Left cardiac atrium (tissue), 4 donors: ENCODE results near the gene TNFRSF18. TPM values are rescaled to one million over a fixed set of nuclear protein-coding genes. Genes with fewer than 3 reads are reported as not detected.
"Not testable (repeated sequence)": the region's sequence is repeated elsewhere in the genome, so short reads cannot be mapped to it uniquely, and the experiment has no call there.

Source experiments
- ATAC-seq, 2 donors: fragments of 200-7000 bp; cut with Tn5 transposase; one replicate each; pipeline ENCODE4 v1.9.1; 2020; ENCODE audit warnings: mild to moderate bottlenecking in 2 of 2, moderate library complexity in 2 of 2
- DNase-seq: peaks from one replicate; pipeline ENCODE4 v3.0.0-alpha.2; 2020
- intact Hi-C, 2 donors: fragments of 100-400 bp; cut with DNase I; formaldehyde crosslinking; loops; one replicate each; pipeline versions ENCODE4 v1.14.1 to v1.15.1; 2022 to 2023
- total RNA-seq, 2 donors: library from RNA; stranded (reverse); fragmentation: NEBNext Ultra II Directional; extraction: Animal tissue kit (Norgen Biotek cat#: 25700); gene quantifications; one replicate each; pipeline ENCODE4 v1.2.1, GENCODE V29; 2021
- donor health status: DM: no; HTN: yes; CAD: no.
- donor health status: DM: no; HTN: yes; CAD: no; lungs with severe emphysema.
- donor health status: DM: yes; HTN: yes; CAD: no.
- donor health status: Dilated cardiomyopathy.

The TNFRSF18 gene
- total RNA-seq, 2 donors from 2014 or later = 0.44 TPM; not detected in 1

DNA sequence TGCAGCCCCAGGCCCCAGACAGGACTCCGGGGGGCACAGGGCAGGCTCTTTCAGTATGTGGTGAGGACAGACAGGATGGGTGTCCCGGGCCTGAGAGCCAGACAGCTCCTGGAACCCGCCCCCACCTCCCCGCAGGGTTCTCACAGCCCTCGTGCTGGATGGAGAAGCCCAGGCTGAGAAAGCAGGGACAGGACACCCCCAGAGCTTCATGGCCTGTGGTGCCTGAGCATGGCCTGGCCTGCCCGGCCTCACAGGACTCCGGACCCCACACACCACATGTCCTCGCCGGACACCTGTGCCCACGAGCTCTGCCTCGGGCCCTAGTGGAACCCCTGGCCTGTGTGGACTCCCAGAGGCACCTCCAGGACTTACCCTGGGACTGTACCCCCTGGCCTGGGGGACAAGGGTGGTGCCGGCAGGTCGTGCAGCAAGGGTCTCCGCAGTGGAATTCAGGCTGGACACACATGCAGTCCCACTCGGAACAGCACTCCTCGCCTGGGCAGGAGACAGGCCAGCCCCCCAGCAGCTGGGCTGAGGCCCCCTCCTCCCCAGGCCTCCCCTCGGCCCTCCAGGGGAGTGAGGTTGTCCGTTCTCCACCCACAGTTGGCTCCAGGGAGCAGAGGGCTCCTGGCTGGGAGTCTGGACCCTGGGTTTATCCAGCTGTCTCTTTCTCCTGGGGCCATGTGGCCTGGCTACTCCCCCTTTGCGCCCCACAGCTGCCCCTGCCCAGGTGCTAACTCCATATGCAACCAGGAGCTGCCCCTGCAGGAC, 1.2 kb downstream of the TNFRSF18 start:
- intact Hi-C loops = no loop called here
- DNase-seq (peak; percentile 15), ATAC-seq (no peak)

DNA sequence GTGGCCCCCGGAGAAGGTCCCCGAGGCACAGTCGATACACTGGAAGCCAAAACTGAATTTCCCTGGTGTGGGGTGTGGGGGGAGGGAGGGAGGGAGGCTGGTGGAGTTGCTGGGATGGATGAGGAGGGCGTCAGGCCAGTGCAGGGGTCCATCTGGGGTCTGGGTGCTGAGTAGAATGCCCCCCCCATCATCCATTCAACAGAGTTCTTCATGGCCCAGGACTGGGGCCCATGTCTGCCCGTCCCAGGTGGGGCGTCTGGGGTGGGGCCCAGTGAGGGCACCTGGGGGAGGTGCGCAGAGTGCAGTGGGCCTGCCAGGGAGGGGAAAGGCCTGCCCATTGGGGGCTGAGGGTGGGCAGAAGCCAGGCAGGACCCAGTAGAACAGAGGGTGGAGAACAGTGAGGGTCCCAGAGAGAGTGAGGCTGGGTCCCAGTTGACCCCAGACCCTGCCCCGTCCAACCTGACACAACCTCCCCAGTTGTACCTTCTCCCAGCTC, 1.9 kb downstream of the TNFRSF18 start:
- no peak for ATAC-seq
- intact Hi-C loops = no loop called here
- DNase-seq = no peak

DNA sequence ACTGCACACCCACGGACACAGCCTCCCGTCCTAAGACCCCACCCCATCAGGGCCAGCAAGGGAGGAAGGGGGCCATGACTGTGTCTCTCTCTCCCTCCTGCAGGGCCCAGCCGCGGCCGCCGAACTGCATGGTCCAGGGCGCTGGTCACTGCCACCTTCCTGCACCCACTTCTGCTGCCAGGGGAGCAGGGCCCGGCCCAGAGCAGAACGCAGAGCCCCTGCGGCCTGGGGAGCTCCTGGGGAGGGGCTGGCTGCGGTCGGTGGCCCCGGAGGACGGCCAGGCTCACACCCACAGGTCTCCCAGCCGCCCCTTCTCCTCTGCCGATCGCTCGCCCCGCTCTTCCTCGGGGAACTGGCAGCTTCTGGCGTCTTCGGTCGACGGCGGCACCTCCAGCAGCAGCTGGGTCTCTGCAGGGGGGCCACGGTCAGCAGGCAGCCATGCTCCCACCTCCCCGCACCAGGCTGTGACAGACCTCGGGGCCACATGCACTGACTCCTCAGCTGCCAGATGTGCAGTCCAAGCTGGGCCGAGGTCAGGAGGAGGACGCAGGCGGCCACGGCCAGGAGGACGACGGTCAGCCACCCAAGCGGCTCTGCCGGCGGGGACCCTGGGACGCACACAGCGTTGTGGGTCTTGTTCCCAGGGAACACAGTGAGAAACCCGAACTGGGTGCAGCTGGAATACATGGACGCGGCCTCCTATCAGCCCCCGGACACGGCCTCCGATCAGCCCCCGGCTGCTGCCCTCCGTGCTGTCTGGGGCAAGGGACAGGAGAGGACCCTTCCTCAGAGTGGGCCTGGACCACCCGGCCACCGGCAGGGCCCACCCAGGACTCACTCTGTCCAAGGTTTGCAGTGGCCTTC, 2.6 kb downstream of the TNFRSF18 start:
- DNase-seq = peak; percentile 27
- intact Hi-C loops = no loop called here
- no peak for ATAC-seq

GRCh38 chr1:1202831-1203560, 3.4 kb downstream of the TNFRSF18 start:
- intact Hi-C loops = no loop called here
- ATAC-seq = no peak
- DNase-seq = peak; percentile 17

GRCh38 chr1:1200876-1201810, 5.2 kb downstream of the TNFRSF18 start:
- peak; percentile 74 to 84 for ATAC-seq
- intact Hi-C loops = no loop called here
- DNase-seq = peak; percentile 76

DNA sequence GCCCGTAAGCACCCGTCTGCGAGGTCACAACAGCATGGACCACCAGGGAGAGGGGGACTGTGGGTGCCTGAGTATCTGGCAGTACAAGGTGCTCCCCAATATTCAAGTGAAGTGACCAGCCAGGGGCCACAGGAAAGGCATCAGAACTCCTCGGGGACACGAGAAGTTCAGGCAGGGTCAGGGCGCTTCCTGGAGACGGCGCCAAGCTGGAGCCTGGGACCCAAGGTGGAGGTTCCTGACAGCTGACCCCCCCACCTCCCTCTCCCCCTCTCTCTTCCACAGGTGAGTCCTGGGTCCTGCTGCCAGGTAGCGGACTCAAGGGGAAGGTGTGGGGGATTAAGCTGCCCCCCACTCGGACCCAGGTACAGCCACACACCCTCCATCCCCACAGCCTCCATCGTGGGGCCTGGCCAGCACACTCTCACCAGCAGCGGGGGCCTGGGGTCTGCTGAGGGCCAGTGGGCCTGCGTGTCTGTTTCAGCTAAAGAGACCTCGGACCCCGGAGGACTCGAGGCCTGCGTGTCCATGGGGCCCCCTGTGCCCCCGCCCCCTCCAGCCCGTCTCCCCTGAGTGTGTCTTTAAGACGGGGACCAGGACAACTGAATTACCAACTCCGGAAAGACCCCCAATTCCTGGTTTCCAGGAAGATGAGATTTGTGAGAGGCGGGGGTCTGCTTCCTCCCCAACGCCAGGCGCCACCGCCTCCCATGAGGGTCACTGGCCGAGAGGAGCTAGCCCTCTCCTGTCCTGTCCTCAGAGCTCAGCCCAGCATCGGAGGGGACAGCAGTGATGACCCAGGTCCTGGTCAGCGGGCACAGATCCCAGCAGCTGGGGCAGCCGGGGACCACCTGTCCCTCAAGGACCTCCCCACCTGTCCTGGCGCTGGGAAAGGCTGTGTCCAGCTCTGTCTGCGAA, 6.2 kb downstream of the TNFRSF18 start:
- intact Hi-C loops = no loop called here

DNA sequence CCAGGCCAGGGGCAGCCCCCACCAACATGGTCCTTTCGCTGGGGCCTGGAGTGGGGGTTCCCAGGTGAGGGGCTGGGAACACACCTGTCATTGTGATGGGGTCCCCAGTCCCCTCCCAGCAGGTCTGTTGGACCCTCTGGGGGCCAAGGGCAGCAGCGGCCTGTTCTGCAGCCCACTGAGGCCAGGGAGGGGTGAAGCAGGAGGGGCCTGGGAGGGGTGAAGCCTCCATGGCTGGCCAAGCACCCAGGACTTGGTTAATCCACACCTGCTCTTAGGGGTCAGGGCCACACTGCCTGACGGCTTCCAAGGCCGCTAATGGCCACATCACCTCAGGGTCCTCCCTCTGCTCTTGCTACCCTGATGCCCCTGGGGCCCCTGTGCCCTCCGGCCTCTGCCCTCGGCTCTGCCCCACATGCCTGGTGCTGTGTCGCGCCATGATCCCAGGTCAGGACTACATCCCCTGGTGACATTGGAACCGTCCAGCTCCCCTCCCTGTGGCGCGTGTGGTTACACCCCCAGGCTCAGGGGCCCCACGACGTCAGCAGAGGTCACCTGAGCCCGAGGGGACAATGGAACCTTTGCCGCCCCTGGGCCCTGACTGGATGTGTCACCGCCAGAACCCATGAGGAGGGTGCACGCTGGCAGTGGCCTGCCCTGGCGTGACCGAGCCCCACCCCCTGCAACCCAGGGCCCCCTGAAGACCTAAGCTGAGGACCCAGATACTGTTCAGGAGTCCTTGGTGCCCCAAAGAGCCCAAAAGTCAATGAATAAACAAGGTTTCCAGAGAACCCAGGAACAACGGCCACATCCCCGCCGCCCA, 7.0 kb downstream of the TNFRSF18 start:
- ATAC-seq = no peak
- DNase-seq = peak; percentile 16
- intact Hi-C loops = no loop called here

More for the DNA sequence above, 6.2 kb downstream of the TNFRSF18 start:
- DNase-seq (peak; percentile 22), ATAC-seq (no peak)

- ATAC-seq = no peak
- DNase-seq = peak; percentile 15
Observed at GRCh38 chr1:1198423-1199140, 7.8 kb downstream of the TNFRSF18 start.

DNA sequence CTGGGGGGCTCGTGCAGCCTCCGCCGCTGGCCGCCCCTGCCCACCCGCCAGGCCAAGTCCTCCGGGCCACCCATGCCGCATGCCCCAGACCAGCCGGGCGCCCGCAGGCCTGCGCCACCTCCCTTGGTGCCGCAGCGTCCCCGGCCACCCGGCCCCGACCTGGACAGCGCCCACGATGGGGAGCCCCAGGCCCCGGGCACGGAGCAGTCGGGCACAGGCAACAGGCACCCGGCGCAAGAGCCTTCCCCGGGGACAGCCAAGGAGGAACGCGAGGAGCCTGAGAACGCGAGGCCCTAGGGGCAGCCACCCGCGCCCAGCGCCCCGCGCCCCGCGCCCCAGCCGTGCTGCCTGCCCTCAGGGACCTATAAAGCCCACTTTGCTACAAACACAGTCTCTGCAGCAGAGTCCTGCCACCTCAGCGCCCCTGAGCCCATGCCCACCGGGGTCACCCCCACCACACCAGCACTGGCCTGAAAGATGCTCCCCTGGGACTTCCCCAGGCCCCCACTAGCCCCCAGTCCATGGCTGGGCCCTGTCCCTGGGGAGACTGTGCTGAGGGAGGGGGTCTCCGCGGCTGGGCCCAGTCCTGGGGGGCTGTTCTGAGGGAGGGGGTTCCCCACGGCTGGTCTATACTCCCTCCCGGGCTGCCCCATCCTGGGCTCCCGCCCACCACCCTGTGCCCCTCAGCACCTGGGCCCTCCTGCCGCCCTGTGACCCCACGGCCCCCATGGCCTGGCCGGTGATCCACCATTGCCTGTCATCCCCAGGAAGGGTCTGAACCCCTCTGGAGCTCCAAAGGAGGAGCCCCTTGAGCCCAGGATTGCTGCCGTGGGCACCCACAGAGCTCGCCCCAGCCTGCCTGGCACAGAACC, 8.6 kb downstream of the TNFRSF18 start:
- ATAC-seq (no peak), DNase-seq (peak; percentile 19)
- intact Hi-C loops = no loop called here

More at GRCh38 chr1:1198423-1199140, 7.8 kb downstream of the TNFRSF18 start:
- intact Hi-C loops = no loop called here

DNA sequence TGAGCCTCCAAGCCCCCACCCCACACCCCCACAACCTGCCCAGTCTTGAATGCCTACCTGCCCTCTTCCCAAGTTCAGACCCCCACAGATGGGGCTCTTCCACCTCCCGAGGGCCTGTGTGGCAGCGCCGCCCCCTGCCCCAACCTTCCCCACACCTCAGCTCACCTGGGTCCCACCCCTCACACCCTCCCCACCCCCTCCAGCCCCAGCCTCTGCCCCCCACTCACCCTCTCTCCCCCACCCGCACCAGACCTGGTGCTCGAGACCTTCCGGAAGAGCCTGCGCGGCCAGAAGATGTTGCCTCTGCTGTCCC, 9.2 kb downstream of the TNFRSF18 start:
- intact Hi-C loops = no loop called here
- no peak for DNase-seq
- no peak for ATAC-seq

DNA sequence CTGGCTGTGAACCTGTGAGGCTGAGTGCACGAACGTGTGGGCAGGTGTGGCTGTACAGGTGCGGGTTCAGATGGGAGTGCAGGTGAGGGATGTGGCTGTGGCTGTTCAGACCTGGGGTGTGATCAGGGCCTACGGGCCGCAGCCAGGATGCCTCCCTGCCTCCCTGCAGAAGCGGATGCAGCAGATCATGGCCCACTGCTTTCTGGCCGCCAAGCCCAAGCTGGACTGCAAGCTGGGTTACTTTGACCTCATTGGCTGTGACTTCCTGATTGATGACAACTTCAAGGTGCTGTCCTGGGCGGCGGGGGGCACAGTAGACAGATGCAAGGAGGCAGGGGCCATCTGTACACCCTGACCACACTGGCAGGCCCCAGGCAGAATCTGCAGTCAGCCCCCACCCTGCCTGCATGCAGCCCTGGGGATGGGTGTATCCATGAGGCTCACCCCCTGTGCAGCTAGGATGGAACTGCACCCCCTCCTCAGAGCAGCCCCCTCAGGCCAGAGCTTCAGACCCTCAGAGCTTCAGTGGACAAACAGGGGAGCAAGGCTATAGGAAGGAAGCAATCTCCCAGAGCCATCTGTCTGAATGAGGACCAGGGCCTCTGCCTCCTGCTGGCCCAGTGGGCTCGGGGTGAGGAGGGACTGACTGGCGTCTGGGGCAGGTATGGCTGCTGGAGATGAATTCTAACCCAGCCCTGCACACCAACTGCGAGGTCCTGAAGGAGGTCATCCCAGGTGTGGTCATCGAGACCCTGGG, 9.8 kb downstream of the TNFRSF18 start:
- DNase-seq = no peak
- ATAC-seq = no peak
- intact Hi-C loops = no loop called here

DNA sequence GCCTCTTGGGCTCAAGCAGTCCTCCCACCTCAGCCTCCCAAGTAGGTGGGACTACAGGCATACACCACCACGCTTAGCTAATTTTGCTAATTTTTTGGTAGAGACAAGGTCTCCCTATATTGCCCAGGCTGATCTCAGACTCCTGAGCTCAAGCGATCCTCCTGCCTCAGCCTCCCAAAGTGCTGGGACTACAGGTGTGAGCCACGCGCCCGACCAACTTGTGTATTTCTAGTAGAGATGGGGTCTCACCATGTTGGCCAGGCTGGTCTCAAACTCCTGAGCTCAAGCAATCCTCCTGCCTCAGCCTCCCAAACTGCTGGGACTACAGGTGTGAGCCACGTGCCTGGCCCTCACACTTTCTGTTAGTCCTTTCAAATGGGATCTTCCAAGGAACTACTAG, 10.7 kb downstream of the TNFRSF18 start:
- ATAC-seq, DNase-seq, intact Hi-C loops: not testable (repeated sequence)

- DNase-seq = no peak
- intact Hi-C loops = no loop called here
- ATAC-seq = no peak
Observed at GRCh38 chr1:1194723-1195122, 11.7 kb downstream of the TNFRSF18 start.

- DNase-seq = no peak
- intact Hi-C loops = no loop called here
Observed at GRCh38 chr1:1191734-1192133, 14.7 kb downstream of the TNFRSF18 start.

More at GRCh38 chr1:1191734-1192133, 14.7 kb downstream of the TNFRSF18 start:
- ATAC-seq = no peak
